T-cell (primary cell): Measurements from ENCODE around the gene FKBP5. TPM values are rescaled to one million over a fixed set of nuclear protein-coding genes. Genes with fewer than 3 reads are reported as not detected.

Experiments used
- ATAC-seq, 4 experiments: fragments of 200-7000 bp in 3 of 4; fragments of 150-1000 bp in 1 of 4; cut with Tn5 transposase; replicated peaks in 1 of 4; 1 replicate in 3 of 4; 2 replicates in 1 of 4; pipeline ENCODE4 v1.10.0; 2021; ENCODE audit warnings: moderate library complexity in 3 of 4, mild to moderate bottlenecking in 2 of 4, moderate number of reproducible peaks in 1 of 4
- CTCF ChIA-PET, 2 donors: fragments of 300-600 bp; sonication (Branson Sonifier 250); formaldehyde crosslinking; loops; one replicate each; lab custom pipeline; 2022; ENCODE audit warnings: antibody characterized with exemption in 2 of 2; lab: Charles Lee
- POLR2A ChIA-PET, 2 donors: fragments of 300-600 bp; sonication (Branson Sonifier 250); formaldehyde crosslinking; loops; one replicate each; lab custom pipeline; 2022; ENCODE audit warnings: antibody characterized with exemption in 2 of 2; lab: Charles Lee
- DNase-seq, 35 experiments: peaks; one replicate each; pipeline versions ENCODE4 v3.0.0 to v3.0.0-alpha.2; 2013 to 2023
- H3K27ac ChIP-seq: one replicate; pipeline ENCODE4 v1.5.1; 2013; ENCODE audit warnings: low read length
- H3K27me3 ChIP-seq, 2 experiments: replicated peaks in 1 of 2; 1 replicate in 1 of 2; 2 replicates in 1 of 2; pipeline versions ENCODE4 v1.6.1 to v1.7.0; 2013; ENCODE audit warnings: low read length in 1 of 2, mixed read lengths in 1 of 2; ENCODE audit not compliant: control insufficient read depth in 2 of 2, insufficient read depth in 2 of 2; ENCODE audit errors: extremely low read depth in 1 of 2
- H3K36me3 ChIP-seq, 2 donors: 1 replicate in 1 of 2; 2 replicates in 1 of 2; pipeline versions ENCODE4 v1.6.1 to v1.7.0; 2013; ENCODE audit warnings: low read length in 1 of 2; ENCODE audit not compliant: control insufficient read depth in 2 of 2, insufficient read depth in 1 of 2; ENCODE audit errors: extremely low read depth in 1 of 2
- H3K4me1 ChIP-seq, 2 experiments: 1 replicate in 1 of 2; 2 replicates in 1 of 2; pipeline versions ENCODE4 v1.6.1 to v1.7.0; 2013; ENCODE audit warnings: low read length in 2 of 2, mixed read lengths in 1 of 2; ENCODE audit not compliant: insufficient read depth in 2 of 2, control insufficient read depth in 1 of 2; ENCODE audit errors: extremely low read depth in 1 of 2
- H3K4me3 ChIP-seq, 2 donors: 1 replicate in 1 of 2; 2 replicates in 1 of 2; pipeline versions ENCODE4 v1.5.1 to v1.7.0; 2013; ENCODE audit warnings: mild to moderate bottlenecking in 2 of 2, low read length in 1 of 2, moderate library complexity in 1 of 2; ENCODE audit not compliant: control insufficient read depth in 1 of 2; ENCODE audit errors: extremely low read depth in 1 of 2
- H3K9me3 ChIP-seq: 2 replicates; pipeline ENCODE4 v1.7.0; 2013
- H3K27ac Mint-ChIP-seq, 2 donors: one replicate each; pipeline ENCODE4 v1.8.0; 2020 to 2021; ENCODE audit warnings: mild to moderate bottlenecking in 2 of 2, mixed read lengths in 2 of 2
- H3K27me3 Mint-ChIP-seq, 2 donors: one replicate each; pipeline ENCODE4 v1.8.0; 2021 to 2022; ENCODE audit warnings: mixed read lengths in 2 of 2
- H3K36me3 Mint-ChIP-seq: one replicate; pipeline ENCODE4 v1.8.0; 2021; ENCODE audit warnings: mixed read lengths
- H3K4me1 Mint-ChIP-seq, 3 donors: one replicate each; pipeline ENCODE4 v1.8.0; 2020 to 2022; ENCODE audit warnings: mixed read lengths in 3 of 3, mild to moderate bottlenecking in 1 of 3
- H3K4me3 Mint-ChIP-seq, 3 donors: one replicate each; pipeline ENCODE4 v1.8.0; 2020 to 2022; ENCODE audit warnings: mild to moderate bottlenecking in 3 of 3, mixed read lengths in 3 of 3, moderate library complexity in 3 of 3
- H3K9me3 Mint-ChIP-seq, 3 donors: one replicate each; pipeline ENCODE4 v1.8.0; 2020 to 2022; ENCODE audit warnings: mixed read lengths in 3 of 3
- WGBS: methylation state at CpG from one replicate; pipeline ENCODE4 v1.1.5; 2013; ENCODE audit warnings: missing lambda C conversion rate; ENCODE audit not compliant: insufficient coverage; 5-methylcytosine and 5-hydroxymethylcytosine counted together
- total RNA-seq, 35 experiments: library from RNA in 6 of 35; stranded (reverse) in 6 of 35; fragments of 120-200 nt in 1 of 35; gene quantifications; one replicate each; pipeline versions ENCODE4 v1.2.1 to v1.2.4 and lab custom pipeline; 2013 to 2026

Gene FKBP5
- total RNA-seq, 5 donors from 2014 or later (not counting 1 experiment from before 2014, with no cell fraction given), result 61.4 to 130 (median 63.9) TPM

- peaks cover 33 to 54% (median 47%) of the 10 kb centered on the region in 3 donors for H3K4me1 Mint-ChIP-seq
- ATAC-seq (no peak), DNase-seq (no peak)
- H3K9me3 Mint-ChIP-seq, result no peaks in the 10 kb centered on the region
- CTCF ChIA-PET, result interaction anchor here in 1 of 2 donors (0.7 to 3.1 kb wide), 5 partner anchors 10 to 69 kb away, joined by 3 to 20 read pairs (median 4); partner anchors contain the start of gene ARMC12
- 0% methylated on average over 1 of the region's 2 CpGs for WGBS
- H3K27ac ChIP-seq, result peak overlapping the region; percentile 77
- peaks cover 47 to 57% of the 10 kb centered on the region in 2 experiments for H3K4me1 ChIP-seq
- H3K36me3 ChIP-seq, result no peaks in the 10 kb centered on the region
- peak overlapping the region; percentile 9 to 15 for H3K4me3 ChIP-seq
- peak overlapping the region; percentile 69 to 78 (median 73) for H3K4me3 Mint-ChIP-seq
- H3K27me3 ChIP-seq, result no peaks in the 10 kb centered on the region
- POLR2A ChIA-PET, result interaction anchor here in 1 of 2 donors (0.8 kb wide), 1 partner anchor 19 kb away, joined by 3 read pairs; no protein-coding TSS in a partner anchor
- peaks cover 4% of the 10 kb centered on the region for H3K36me3 Mint-ChIP-seq
- H3K27ac Mint-ChIP-seq, result peak overlapping the region; percentile 96
- H3K9me3 ChIP-seq, result no peaks in the 10 kb centered on the region
- no peaks in the 10 kb centered on the region for H3K27me3 Mint-ChIP-seq
These were observed 20.6 kb downstream of the FKBP5 start for GRCh38 chr6:35668096-35668495.

- ATAC-seq, result no peak
These were observed 23.1 kb downstream of the FKBP5 start for GRCh38 chr6:35665573-35665972.

GRCh38 chr6:35664945-35665344, 23.8 kb downstream of the FKBP5 start:
- 65% methylated on average over 2 of the region's 3 CpGs for WGBS
- no peaks in the 10 kb centered on the region for H3K36me3 ChIP-seq
- H3K4me3 ChIP-seq, result no peak overlapping the region
- H3K27me3 ChIP-seq, result no peaks in the 10 kb centered on the region
- CTCF ChIA-PET, result interaction anchor here in 1 of 2 donors (0.5 to 1.4 kb wide), 4 partner anchors 9 to 168 kb away, joined by 3 to 5 read pairs (median 4); no protein-coding TSS in a partner anchor
- peaks cover 45 to 53% of the 10 kb centered on the region in 2 experiments for H3K4me1 ChIP-seq
- H3K27me3 Mint-ChIP-seq, result no peaks in the 10 kb centered on the region
- H3K27ac Mint-ChIP-seq, result no peak overlapping the region
- DNase-seq, result no peak
- ATAC-seq, result no peak
- no peaks in the 10 kb centered on the region for H3K9me3 Mint-ChIP-seq
- H3K9me3 ChIP-seq, result no peaks in the 10 kb centered on the region
- H3K36me3 Mint-ChIP-seq, result peaks cover 7% of the 10 kb centered on the region
- POLR2A ChIA-PET, result interaction anchor here in 1 of 2 donors (0.5 to 0.6 kb wide), 2 partner anchors 62 to 106 kb away, joined by 4 to 5 read pairs; no protein-coding TSS in a partner anchor
- H3K4me3 Mint-ChIP-seq, result no peak overlapping the region
- H3K4me1 Mint-ChIP-seq, result peaks cover 24 to 37% (median 36%) of the 10 kb centered on the region in 3 donors
- H3K27ac ChIP-seq, result no peak overlapping the region

More at GRCh38 chr6:35665573-35665972, 23.1 kb downstream of the FKBP5 start:
- no peak for DNase-seq
- H3K36me3 ChIP-seq, result no peaks in the 10 kb centered on the region
- Mint-ChIP-seq H3K27me3 (no peaks in the 10 kb centered on the region), H3K9me3 (no peaks in the 10 kb centered on the region), H3K4me3 (no peak overlapping the region), H3K27ac (no peak overlapping the region), H3K4me1 (peaks cover 23 to 42% (median 37%) of the 10 kb centered on the region in 3 donors), H3K36me3 (peaks cover 7% of the 10 kb centered on the region)
- H3K4me3 ChIP-seq, result no peak overlapping the region
- CTCF ChIA-PET, result interaction anchor here in 1 of 2 donors (0.6 to 1.4 kb wide), 2 partner anchors 72 to 169 kb away, joined by 4 to 5 read pairs; no protein-coding TSS in a partner anchor
- peaks cover 49 to 54% of the 10 kb centered on the region in 2 experiments for H3K4me1 ChIP-seq
- no CpG with 5 or more reads among the region's 3 CpGs for WGBS
- POLR2A ChIA-PET, result no interaction called here
- no peaks in the 10 kb centered on the region for H3K27me3 ChIP-seq
- peak overlapping the region; percentile 7 for H3K27ac ChIP-seq
- no peaks in the 10 kb centered on the region for H3K9me3 ChIP-seq

GRCh38 chr6:35663447-35664235, 25.1 kb downstream of the FKBP5 start:
- peaks cover 3% of the 10 kb centered on the region for H3K36me3 Mint-ChIP-seq
- ChIA-PET POLR2A (interaction anchor here in 1 of 2 donors (0.5 kb wide), 1 partner anchor 1722 kb away, joined by 5 read pairs; no protein-coding TSS in a partner anchor), CTCF (interaction anchor here (0.6 to 1.5 kb wide), 8 partner anchors 10 to 73 kb away, joined by 3 to 6 read pairs (median 3); partner anchors contain the start of gene ARMC12 (in 1 of the 2))
- peaks cover 17 to 28% (median 27%) of the 10 kb centered on the region in 3 donors for H3K4me1 Mint-ChIP-seq
- ATAC-seq, result peak; percentile 79 to 83 (median 82)
- no peak overlapping the region for H3K27ac Mint-ChIP-seq
- no peaks in the 10 kb centered on the region for H3K9me3 ChIP-seq
- H3K36me3 ChIP-seq, result no peaks in the 10 kb centered on the region
- no peak overlapping the region for H3K4me3 ChIP-seq
- WGBS, result 79% methylated on average over 2 of the region's 7 CpGs
- H3K27ac ChIP-seq, result peak overlapping the region; percentile 51
- H3K4me1 ChIP-seq, result peaks cover 42 to 45% of the 10 kb centered on the region in 2 experiments
- DNase-seq, result peak in 2 of 35 experiments; percentile 14 to 52
- no peaks in the 10 kb centered on the region for H3K27me3 ChIP-seq
- no peaks in the 10 kb centered on the region for H3K27me3 Mint-ChIP-seq
- H3K9me3 Mint-ChIP-seq, result no peaks in the 10 kb centered on the region
- H3K4me3 Mint-ChIP-seq, result no peak overlapping the region

GRCh38 chr6:35662999-35663398, 25.7 kb downstream of the FKBP5 start:
- no peak overlapping the region for H3K27ac Mint-ChIP-seq
- Histone ChIP-seq H3K4me1 (peaks cover 35 to 42% of the 10 kb centered on the region in 2 experiments), H3K4me3 (no peak overlapping the region), H3K9me3 (no peaks in the 10 kb centered on the region), H3K36me3 (no peaks in the 10 kb centered on the region), H3K27ac (peak overlapping the region; percentile 51), H3K27me3 (no peaks in the 10 kb centered on the region)
- H3K4me3 Mint-ChIP-seq, result no peak overlapping the region
- peaks cover 17 to 28% (median 23%) of the 10 kb centered on the region in 3 donors for H3K4me1 Mint-ChIP-seq
- whole genome bisulfite sequencing, result 69% methylated on average over 7 of the region's 7 CpGs
- peak in 1 of 4 experiments; percentile 46 for ATAC-seq
- no peaks in the 10 kb centered on the region for H3K27me3 Mint-ChIP-seq
- CTCF ChIA-PET, result interaction anchor here (0.6 to 1.5 kb wide), 7 partner anchors 11 to 85 kb away, joined by 3 to 4 read pairs (median 3); partner anchors contain the start of gene ARMC12 (in 1 of the 2)
- H3K36me3 Mint-ChIP-seq, result peaks cover 3% of the 10 kb centered on the region
- POLR2A ChIA-PET, result interaction anchor here in 1 of 2 donors (0.5 kb wide), 1 partner anchor 60 kb away, joined by 3 read pairs; no protein-coding TSS in a partner anchor
- no peak for DNase-seq
- no peaks in the 10 kb centered on the region for H3K9me3 Mint-ChIP-seq

GRCh38 chr6:35654883-35655282, 33.8 kb downstream of the FKBP5 start:
- no peaks in the 10 kb centered on the region for H3K9me3 ChIP-seq
- ChIA-PET POLR2A (interaction anchor here (0.9 to 1.1 kb wide), 3 partner anchors 33 to 1796 kb away, joined by 3 to 4 read pairs (median 3); no protein-coding TSS in a partner anchor), CTCF (interaction anchor here in 1 of 2 donors (1.2 to 2.3 kb wide), 2 partner anchors 26 to 70 kb away, joined by 4 to 5 read pairs; no protein-coding TSS in a partner anchor)
- no peak overlapping the region for H3K4me3 ChIP-seq
- no peaks in the 10 kb centered on the region for H3K27me3 Mint-ChIP-seq
- no peak overlapping the region for H3K27ac ChIP-seq
- peaks cover 2 to 3% of the 10 kb centered on the region in 2 experiments for H3K4me1 ChIP-seq
- peaks cover 38 to 62% (median 55%) of the 10 kb centered on the region in 3 donors for H3K4me1 Mint-ChIP-seq
- H3K36me3 ChIP-seq, result no peaks in the 10 kb centered on the region
- H3K27me3 ChIP-seq, result no peaks in the 10 kb centered on the region
- no peak overlapping the region for H3K4me3 Mint-ChIP-seq
- DNase-seq, result no peak
- 100% methylated on average over 1 of the region's 3 CpGs for WGBS
- no peak for ATAC-seq
- no peaks in the 10 kb centered on the region for H3K9me3 Mint-ChIP-seq
- no peak overlapping the region for H3K27ac Mint-ChIP-seq
- peaks cover 23% of the 10 kb centered on the region for H3K36me3 Mint-ChIP-seq
